Measurements from ENCODE around the gene GPR148. TPM values are rescaled to one million over a fixed set of nuclear protein-coding genes. Genes with fewer than 3 reads are reported as not detected.

The GPR148 gene
- total RNA-seq, 2 donors from 2014 or later: not detected

- ATAC-seq (no peak), DNase-seq (no peak)
- intact Hi-C loops (cut with DNase I): no loop called here
These were observed 14.4 kb downstream of the GPR148 start for GRCh38 chr2:130743278-130743677.

DNA sequence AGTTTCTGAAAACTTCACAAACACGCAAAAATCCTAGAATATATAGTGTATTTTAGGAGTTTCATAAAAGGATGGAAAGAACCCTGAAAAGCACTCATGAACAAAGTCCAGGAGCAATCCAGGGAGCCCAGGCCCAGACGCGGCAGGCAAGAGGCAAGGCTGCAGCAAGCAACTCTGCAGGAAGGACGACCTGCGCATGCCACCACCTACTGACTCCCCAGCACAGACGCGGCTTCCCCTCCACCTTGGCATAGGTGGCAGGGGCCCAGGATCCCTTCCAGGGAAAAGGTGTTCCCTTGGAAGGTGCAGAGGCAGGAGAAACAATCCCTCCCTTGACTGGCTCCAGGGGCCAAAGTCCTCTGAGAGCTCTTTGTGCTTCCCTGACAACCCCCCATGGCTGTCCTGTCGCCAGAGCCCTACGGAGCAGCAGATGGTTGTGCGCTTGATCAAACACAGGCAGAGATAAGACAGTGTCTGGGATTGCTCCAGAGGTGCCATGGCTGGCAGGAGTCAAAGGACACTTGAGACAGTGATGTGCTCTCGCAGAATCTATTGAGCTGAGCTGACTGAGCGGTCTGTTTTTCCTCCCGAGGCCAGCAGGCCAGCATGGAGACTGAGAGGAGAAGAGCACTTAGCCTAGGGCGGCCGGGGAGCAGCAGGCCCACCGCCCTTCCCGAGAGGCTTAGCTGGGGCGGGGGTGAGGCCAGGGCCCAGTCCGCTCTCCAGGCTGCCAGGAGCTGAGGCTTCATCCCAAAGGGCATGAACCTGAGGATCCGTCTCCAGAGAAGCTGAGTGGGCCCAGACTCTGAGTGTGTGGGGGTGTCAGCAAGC, 15.6 kb downstream of the GPR148 start:
- DNase-seq (no peak), ATAC-seq (peak; percentile 97 to 98)
- intact Hi-C loops (cut with DNase I): no loop called here

- ATAC-seq (no peak), DNase-seq (no peak)
- intact Hi-C loops (cut with DNase I): no loop called here
These were observed 20.2 kb downstream of the GPR148 start for GRCh38 chr2:130749078-130749477.

GRCh38 chr2:130749641-130750040, 20.8 kb downstream of the GPR148 start:
- DNase-seq (no peak), ATAC-seq (no peak)
- intact Hi-C loops (cut with DNase I): no loop called here

DNA sequence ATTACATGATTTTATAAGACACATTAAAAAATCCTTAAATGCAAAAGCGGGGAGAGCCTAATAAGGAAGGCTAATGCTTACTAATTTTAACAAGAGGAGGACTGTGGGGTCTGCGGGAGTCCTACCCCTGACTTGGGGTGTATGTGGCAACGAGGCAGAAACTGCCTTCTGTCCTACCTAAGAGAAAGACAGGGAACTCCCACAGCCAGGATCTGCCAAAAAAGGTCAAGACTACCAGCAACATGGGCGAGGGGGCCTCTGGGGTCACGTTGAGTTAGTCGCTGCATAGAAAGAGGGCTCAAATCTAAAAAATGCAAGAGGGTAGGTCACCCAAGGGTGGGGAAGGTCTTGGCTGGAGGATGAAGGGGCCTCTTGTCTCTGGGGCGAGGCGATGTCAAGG, 25.9 kb downstream of the GPR148 start:
- ATAC-seq: no peak
- intact Hi-C loops (cut with DNase I): no loop called here
- DNase-seq: no peak

DNA sequence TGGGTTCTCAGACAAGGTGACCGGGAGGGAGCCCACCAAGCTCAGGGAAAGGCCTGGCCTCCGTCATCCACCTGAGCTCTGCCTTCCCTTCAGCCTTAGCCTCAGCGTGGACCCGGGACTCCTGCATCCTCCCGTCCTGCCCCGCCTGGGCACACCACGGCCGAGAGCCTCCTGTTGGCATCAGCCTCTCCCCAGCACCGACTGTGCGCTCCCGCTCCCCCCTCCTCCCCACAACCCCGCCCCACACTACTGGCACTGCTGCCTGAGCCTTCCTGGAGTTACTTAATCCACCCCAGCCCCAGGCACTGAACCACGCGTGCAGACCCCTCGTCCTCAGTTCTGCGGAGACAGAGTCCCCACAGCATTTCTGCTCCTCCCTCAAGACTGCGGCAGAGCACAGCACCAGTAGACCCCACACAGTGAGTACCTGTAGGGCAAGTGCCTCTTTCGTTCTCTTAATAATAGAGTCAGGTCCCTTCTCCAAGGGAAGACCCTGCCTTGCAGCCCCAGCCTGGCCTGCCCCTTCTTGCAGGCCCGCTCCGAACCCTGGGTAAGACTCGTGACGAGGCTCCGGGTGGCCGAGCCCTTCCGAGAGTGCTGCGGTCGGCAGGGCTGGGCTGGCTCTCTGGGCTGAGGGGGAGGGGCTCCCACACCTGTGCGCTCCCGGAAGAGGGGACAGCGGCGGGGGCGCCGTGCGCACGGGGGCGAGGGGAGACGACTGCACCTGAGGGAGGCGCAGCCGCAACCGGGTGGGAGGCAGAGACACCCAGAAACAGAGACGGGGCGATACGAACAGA, 26.6 kb downstream of the GPR148 start, which contains the start of gene AMER3:
AMER3 (plus strand) TSS at position 285 of the 797 bp plus-strand sequence. CDS start 6,533 bp downstream, outside the sequence.
- no peak for DNase-seq
- intact Hi-C loops (cut with DNase I): no loop called here
- ATAC-seq: no peak

DNA sequence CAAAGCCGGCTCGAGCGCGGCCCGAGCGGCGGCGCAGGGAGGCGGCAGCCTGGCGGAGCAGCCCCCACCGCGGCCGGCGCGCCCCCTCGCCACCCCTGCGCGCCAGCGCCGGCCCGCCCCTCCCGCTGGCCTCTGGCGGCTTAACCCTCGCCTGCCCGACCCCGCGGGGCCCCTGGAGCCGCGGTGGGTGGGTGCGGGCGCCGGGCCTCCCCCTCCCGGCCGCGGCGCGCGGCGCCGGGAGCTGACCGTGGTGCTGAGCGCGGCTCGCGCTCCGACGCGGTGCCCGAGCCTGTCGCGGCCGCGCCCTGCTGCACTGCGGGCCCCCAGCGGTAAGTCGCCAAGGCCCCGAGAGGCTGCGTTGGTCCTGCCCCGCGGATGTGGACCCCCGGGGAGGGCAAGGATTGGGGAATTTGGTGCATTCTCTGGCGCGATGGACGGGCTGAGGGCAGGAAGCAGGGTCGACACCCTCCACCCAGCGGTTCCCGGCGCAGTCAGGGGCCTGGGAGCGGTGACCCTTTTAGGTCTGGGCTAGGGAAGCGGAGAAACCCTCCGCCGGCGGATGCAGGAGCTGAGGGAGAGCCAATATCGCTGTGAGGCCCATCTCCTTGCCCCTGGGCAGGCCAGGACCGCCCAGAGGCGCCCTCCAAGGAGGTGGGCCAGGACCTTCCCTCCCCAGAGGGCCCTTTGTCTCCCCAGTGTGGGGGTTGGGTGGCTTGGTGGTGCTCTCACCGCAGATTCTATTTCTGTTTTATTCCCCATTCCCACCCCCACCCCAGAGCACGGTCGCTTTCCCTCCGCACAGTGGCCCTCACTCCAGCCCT, 27.4 kb downstream of the GPR148 start:
- no peak for DNase-seq
- peak; percentile 88 for ATAC-seq
- intact Hi-C loops (cut with DNase I): no loop called here

DNA sequence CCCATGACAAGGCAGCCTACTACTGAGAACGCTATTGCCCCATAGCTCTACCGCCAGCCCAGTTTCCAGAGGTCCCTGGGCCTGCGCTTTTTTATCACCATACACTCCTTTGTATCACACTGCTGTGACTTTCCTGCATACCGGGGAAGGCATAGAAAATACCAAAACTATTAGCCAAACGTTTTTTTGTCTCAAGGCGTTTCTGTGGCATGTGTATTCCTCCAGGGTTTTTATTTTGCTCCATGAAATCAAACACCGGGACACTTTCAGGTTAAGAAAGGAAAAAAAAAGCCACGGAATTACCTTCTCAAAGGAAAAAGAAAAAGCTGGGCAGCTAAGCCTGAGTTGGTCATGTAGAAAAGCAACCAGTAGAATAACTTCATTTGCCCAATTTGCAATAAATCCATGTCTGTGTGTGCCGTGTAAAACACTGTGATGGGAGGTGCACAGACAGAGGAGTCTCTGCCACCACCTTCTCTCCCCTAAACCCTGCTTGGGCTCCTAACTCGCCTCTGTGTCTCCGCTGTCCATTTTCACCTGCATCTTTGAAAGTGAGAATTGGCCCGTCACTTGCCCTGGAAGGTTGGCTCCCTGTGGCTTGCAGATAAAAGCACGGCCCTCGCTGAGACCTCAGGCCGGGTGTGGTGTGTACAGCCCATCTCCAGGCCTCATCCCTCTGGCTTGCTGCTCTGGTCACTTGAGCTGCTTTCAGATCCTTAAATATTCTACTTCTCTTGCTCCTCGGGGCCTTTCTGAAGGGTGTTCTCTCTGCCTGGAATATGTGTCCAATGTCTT, 28.2 kb downstream of the GPR148 start:
- no peak for DNase-seq
- ATAC-seq: no peak
- intact Hi-C loops (cut with DNase I): no loop called here

DNA sequence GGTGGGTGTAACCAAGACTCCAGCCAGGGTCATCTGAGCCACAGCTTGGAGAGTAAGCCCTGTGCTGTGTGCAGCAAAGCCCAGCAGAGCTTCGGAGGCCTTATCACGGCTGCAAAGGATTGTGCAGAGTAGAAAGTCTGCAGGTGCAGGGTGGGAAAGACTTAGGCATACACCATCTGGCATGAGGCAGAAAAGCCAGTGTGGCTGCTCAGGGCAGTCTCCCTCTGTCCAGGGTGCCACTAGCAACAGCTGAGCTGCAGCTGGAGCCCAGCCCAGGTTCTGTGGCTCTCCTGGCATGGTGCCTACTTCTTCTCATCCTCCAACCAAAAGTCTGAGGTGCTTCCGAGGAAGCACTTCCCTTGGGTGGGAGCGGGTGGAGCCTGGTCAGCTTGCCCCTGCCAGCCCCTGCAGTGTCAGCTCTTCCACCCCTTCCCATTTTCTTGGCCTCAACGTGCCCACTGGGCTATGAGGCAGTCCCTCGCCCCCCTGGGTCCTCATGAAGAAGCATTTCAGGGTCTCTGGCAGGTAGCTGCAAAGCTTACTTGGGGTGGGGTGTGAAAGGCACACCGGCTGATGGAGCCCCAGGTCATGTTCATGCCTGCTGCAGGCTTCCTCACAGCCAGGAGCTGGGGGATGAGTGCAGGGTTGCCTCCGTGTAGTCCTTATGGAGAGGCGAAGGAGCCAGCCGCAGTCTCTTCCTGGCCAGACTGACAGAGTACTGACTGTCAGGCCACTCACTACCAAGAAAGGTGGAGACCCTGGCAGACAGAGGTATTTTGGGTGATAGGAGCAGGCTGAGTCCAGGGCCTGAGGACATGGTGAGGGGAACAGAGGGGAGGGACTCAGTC, 31.3 kb downstream of the GPR148 start:
- no peak for DNase-seq
- intact Hi-C loops (cut with DNase I): no loop called here
- peak in 1 of 2 donors; percentile 9 for ATAC-seq

- ATAC-seq (no peak), DNase-seq (no peak)
- intact Hi-C loops (cut with DNase I): no loop called here
These were observed 32.2 kb downstream of the GPR148 start for GRCh38 chr2:130760754-130761751.

- no peak for DNase-seq
- no peak for ATAC-seq
- intact Hi-C loops (cut with DNase I): no loop called here
These were observed 33.4 kb downstream of the GPR148 start for GRCh38 chr2:130762031-130762909.

DNA sequence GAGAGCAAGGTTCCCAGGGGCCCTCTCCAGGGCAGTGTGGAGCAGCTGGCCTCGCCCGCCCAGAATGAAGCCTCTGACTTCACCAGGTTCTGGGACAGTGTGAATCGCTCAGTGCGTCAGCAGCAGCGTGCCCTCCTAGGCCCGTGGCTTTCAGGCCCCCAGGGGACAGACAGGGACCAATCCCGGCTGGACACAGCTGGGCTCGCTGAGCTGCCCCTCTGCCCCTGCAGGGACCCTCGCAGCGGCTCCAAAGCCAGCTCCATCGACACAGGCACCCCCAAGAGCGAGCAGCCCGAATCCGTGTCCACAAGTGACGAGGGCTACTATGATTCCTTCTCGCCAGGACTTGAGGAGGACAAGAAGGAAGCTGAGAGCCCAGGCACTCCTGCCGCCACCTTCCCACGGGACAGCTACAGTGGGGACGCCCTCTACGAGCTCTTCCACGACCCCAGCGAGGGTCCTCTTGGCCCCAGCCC, 34.1 kb downstream of the GPR148 start:
- ATAC-seq (no peak), DNase-seq (no peak)
- intact Hi-C loops (cut with DNase I): no loop called here

DNA sequence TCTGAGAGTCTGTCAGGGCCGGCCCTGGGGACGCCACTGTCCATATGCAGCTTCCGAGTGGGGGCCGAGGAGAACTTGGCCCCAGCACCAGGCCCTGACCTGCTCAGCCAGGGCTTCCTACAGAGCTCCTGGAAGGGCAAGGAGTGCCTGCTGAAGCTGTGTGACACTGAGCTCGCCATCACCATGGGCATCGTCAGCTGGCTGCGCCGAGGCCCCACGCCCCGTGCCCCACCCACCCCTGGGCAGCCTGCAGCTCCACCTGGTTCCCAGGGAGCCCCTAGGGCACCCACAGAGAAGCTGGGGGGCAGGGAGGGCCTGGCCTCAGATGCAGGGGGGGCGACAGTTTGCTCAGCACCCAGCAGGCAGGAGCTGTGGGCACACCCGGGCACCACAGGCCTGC, 34.5 kb downstream of the GPR148 start:
- DNase-seq (no peak), ATAC-seq (no peak)
- intact Hi-C loops (cut with DNase I): no loop called here

DNA sequence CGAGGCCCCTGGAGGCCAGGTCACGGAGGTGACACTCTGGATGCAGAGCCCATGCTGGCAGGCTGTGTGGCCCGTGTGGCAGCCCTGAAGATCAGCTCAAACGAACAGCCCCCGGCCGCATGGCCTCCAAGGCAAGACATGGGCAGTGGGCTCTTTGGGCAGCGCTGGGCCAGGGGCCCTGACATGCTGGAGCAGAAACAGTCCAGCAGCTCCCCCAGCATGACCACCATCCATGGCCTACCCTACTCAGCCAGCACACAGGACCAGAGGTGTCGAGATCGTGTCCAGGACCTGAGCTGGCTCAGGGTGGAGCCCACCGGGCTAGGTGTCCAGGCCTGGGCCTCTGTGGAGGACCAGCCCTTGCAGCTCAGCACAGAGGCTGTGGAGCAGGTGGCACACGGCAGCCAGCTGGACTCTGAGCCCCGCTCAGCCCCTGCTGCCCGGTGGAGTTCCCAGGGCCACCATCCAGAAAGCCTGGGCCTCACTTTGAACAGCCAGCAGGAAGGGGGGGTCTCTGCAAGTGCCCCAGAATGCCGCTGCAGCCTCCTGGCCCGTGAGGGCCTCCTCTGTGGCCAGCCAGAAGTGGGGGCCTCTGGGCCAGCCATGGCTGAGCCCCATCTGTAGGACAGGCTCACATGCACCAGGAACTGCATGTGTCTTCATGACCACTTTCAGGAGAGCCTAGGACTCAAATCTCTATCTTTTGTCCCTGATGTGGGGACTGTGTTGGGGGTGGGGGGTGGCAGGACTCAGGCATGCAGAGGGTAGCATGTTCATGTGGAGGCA, 35.4 kb downstream of the GPR148 start:
- no peak for ATAC-seq
- intact Hi-C loops (cut with DNase I): no loop called here
- no peak for DNase-seq

DNA sequence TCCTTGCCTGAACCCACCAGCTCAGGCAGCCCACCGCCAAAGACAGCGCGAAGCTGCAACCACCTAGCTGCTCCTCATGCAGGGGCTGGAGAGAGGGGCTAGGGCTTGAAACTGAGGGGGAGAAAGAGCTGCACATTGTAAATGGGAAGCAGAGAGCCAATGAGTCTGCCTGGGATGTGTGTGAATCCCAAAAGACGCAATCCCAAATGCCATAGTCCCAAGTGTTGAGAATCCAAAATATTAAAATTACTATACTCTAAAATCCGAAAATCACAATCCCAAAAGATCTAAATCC, 35.9 kb downstream of the GPR148 start:
- intact Hi-C loops (cut with DNase I): no loop called here
- ATAC-seq (no peak), DNase-seq (no peak)

Measured in left cardiac atrium (tissue), 4 donors.